Hippocampal formation (tissue), 2 donors: Measurements from ENCODE around the gene CACNA2D2.

ENCODE experiments used
- DNase-seq, 2 donors: peaks; one replicate each; lab custom pipeline; 2025; lab: John Stamatoyannopoulos, UW

The CACNA2D2 gene

GRCh38 chr3:50327129-50327528, 176.3 kb downstream of the CACNA2D2 start:
- DNase-seq = no peak

DNA sequence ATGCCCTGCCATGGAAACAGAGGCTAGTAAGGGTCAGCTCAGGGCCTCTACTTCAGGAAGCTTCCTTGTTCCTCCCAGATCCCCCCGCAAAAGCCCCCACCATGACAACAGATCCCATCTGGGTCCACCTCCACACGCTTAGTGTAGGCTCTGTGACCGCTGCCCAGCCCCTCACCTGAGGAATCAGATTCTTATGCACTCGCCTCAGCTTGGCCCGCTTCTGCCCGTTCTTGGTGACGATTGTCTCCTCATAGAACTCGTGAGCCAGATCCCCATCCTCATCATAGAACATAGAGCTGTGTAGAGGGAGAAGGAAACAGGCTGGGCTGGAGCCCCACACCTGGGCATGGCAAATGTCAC, 177.3 kb downstream of the CACNA2D2 start:
- no peak for DNase-seq

GRCh38 chr3:50325497-50326181, 177.8 kb downstream of the CACNA2D2 start:
- DNase-seq = no peak

- no peak for DNase-seq
Observed at GRCh38 chr3:50325113-50325480, 178.3 kb downstream of the CACNA2D2 start.

GRCh38 chr3:50324351-50325112, 178.9 kb downstream of the CACNA2D2 start:
- DNase-seq = peak in 1 of 2 donors; percentile 39

DNA sequence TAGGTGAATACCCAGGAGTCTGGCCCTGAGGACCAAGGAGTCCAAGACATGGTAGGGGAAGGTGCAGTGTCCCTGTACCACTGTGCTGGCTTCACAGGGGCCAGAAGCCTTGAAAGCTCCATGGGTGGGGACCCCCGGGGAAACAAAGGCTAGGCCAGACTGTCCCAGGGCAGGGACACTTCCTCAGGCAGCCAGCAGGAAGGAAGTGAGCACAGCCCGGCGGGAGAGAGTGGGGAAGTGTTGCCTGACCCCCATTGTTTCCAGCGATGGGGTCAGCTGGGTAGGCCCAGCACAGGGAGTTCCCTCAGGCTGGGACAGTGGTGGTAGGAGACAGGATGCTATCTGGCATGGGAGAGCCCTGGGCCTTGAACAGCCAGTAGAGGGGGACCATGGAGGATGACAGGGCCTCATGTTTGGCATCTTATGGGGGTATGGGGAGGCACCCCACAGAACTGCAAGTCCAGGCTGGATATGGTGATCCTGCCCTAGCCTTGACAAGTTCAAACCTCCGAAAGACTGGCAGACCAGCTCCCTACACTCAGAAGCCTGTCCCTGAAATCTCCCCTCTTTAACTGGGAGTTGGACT, 179.7 kb downstream of the CACNA2D2 start:
- DNase-seq = no peak

GRCh38 chr3:50323092-50323600, 180.3 kb downstream of the CACNA2D2 start:
- peak in 1 of 2 donors; percentile 13 for DNase-seq

- no peak for DNase-seq
Observed at GRCh38 chr3:50322386-50323091, 180.9 kb downstream of the CACNA2D2 start, which contains the start of gene HYAL2. HYAL2 (minus strand) TSS chr3:50322745; CDS start chr3:50320489, 2,256 bp downstream.

GRCh38 chr3:50322115-50322385, 181.4 kb downstream of the CACNA2D2 start:
- no peak for DNase-seq

- peak; percentile 88 to 92 for DNase-seq
Observed at GRCh38 chr3:50321336-50322114, 181.9 kb downstream of the CACNA2D2 start.

- peak; percentile 83 to 88 for DNase-seq
Observed at GRCh38 chr3:50320853-50321335, 182.5 kb downstream of the CACNA2D2 start.

GRCh38 chr3:50319894-50320625, 183.4 kb downstream of the CACNA2D2 start:
- DNase-seq = no peak

DNA sequence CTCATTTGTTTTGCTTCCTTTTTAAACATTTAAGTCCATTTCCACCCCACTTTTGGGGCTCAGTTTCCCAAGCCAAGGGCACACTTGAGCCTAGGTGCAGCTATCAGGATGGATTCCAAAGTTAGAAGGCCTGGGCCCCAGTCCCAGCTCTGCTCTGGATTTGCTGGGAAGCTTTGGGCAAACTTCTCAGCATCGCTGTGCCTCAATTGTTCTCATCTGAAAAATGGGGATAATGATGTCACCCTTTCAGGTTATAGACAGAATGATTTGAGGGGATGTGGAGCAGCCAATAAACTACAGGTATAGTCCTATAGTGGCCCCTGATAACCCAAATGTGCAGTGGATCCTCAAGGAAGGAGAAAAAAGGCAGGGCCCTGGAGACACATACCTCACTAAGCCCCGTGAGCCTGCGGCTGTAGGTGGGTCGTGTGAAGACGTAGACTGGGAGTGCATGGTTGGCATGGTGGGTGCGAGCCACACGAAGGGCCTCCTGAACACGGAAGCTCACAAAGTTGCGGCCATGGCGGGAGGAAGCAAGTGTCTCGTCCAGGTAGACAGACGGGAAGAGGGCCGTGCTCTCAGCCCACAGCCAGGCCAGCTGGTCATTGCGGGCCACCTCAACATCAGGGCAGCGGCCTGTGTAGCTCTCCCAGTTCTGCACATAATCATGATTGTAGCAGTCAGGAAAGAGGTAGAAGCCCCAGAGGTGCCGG, 184.1 kb downstream of the CACNA2D2 start:
- DNase-seq = no peak

- no peak for DNase-seq
Observed at GRCh38 chr3:50318615-50319014, 184.8 kb downstream of the CACNA2D2 start.

- no peak for DNase-seq
Observed at GRCh38 chr3:50318163-50318562, 185.3 kb downstream of the CACNA2D2 start.

GRCh38 chr3:50317300-50317699, 186.1 kb downstream of the CACNA2D2 start:
- no peak for DNase-seq

GRCh38 chr3:50316657-50317242, 186.7 kb downstream of the CACNA2D2 start:
- no peak for DNase-seq

GRCh38 chr3:50314816-50315215, 188.6 kb downstream of the CACNA2D2 start:
- no peak for DNase-seq

DNA sequence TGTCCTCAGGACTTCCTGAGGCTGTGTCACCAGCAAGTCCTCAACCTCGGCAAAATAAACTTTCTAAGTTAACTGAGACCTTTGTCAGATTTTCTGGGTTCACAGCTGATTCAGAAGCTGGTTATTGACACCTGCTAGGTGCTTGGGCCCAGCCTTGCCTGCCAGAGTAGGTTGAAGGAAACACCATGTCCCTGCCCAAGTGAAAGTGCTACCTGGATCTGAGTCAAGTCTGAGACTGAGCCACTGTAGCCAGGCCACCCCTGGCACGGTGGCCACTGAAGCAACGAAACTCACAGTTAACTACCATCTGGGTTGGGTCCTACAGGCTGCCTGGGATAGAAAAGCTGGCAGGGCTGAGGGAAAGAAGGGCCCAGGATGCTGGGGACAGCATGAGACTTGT, 189.1 kb downstream of the CACNA2D2 start:
- no peak for DNase-seq
